A549 (cell line): Measurements from ENCODE around the gene PARD6B. TPM values are rescaled to one million over a fixed set of nuclear protein-coding genes. Genes with fewer than 3 reads are reported as not detected.

ENCODE experiments used
- ATAC-seq, 2 experiments: fragments of 200-7000 bp in 1 of 2; fragments of >200 bp in 1 of 2; cut with Nextera tagmentation in 1 of 2; cut with Tn5 transposase in 1 of 2; 3 replicates each; pipeline versions ENCODE4 v1.8.0 to v1.9.1; 2018 to 2020; ENCODE audit warnings: mild to moderate bottlenecking in 1 of 2, moderate library complexity in 1 of 2
- CTCF ChIA-PET: fragments of 300-600 bp; sonication (Branson Sonifier 250); formaldehyde crosslinking; extraction: SDS; loops from one replicate; lab custom pipeline; 2021; ENCODE audit warnings: antibody characterized with exemption, inconsistent platforms; lab: Yijun Ruan, JAX
- POLR2A ChIA-PET: fragments of 350-600 bp; formaldehyde crosslinking; extraction: SDS; loops from one replicate; lab custom pipeline; 2021; ENCODE audit warnings: antibody characterized with exemption, inconsistent platforms; lab: Yijun Ruan, JAX
- DNase-seq, 2 experiments: peaks; one replicate each; pipeline versions ENCODE4 v3.0.0 to v3.0.0-alpha.2; 2011 to 2016; ENCODE audit warnings: low read depth in 1 of 2, low spot score in 1 of 2
- FAIRE-seq: peaks from 2 replicates; lab custom pipeline; 2011; peaks lifted over from hg19 to GRCh38; lab: Jason Lieb, UNC
- H3K27ac ChIP-seq, 2 experiments: fragments of >200 bp; sonication (Bioruptor Twin); formaldehyde crosslinking; 3 replicates each; pipeline ENCODE4 v1.5.1; 2016 to 2017
- H3K4me1 ChIP-seq: fragments of >200 bp; sonication (Bioruptor Twin); formaldehyde crosslinking; 3 replicates; pipeline ENCODE4 v1.6.1; 2016
- H3K4me2 ChIP-seq: fragments of >200 bp; sonication (Bioruptor Twin); formaldehyde crosslinking; 3 replicates; pipeline ENCODE4 v1.6.1; 2016
- H3K4me3 ChIP-seq: fragments of >200 bp; sonication (Bioruptor Twin); formaldehyde crosslinking; 3 replicates; pipeline ENCODE4 v1.5.1; 2016
- H3K9me3 ChIP-seq: fragments of >200 bp; sonication (Bioruptor Twin); formaldehyde crosslinking; 3 replicates; pipeline ENCODE4 v1.6.1; 2016
- CHD2 ChIP-seq: fragments of 150-350 bp; IDR thresholded peaks from 2 replicates; pipeline ENCODE4 v1.6.1; 2014; ENCODE audit warnings: low read length; ENCODE audit not compliant: partially characterized antibody
- ESRRA ChIP-seq: fragments of 150-350 bp; IDR thresholded peaks from 2 replicates; pipeline ENCODE4 v1.6.1; 2014; ENCODE audit warnings: mild to moderate bottlenecking, low read length, borderline replicate concordance
- FOSB ChIP-seq: fragments of 250-450 bp; sonication (Bioruptor Pico); IDR thresholded peaks from 2 replicates; pipeline ENCODE4 v1.5.0; 2020; ENCODE audit warnings: mild to moderate bottlenecking, moderate library complexity
- GATA3 ChIP-seq: IDR thresholded peaks from 2 replicates; pipeline ENCODE4 v1.6.1; 2012; ENCODE audit warnings: borderline replicate concordance
- HES2 ChIP-seq: fragments of >200 bp; sonication (Bioruptor Twin); formaldehyde crosslinking; IDR thresholded peaks from 2 replicates; pipeline ENCODE4 v1.6.1; 2016
- HOXB5 ChIP-seq: fragments of 250-450 bp; sonication (Bioruptor Pico); IDR thresholded peaks from 2 replicates; pipeline ENCODE4 v1.5.0; 2020; ENCODE audit warnings: mild to moderate bottlenecking, moderate library complexity
- MAFK ChIP-seq: fragments of 450-650 bp; IDR thresholded peaks from 2 replicates; pipeline ENCODE4 v1.6.1; 2014; ENCODE audit not compliant: partially characterized antibody
- MAZ ChIP-seq: fragments of 150-350 bp; IDR thresholded peaks from 2 replicates; pipeline ENCODE4 v1.6.1; 2014; ENCODE audit warnings: antibody characterized with exemption, low read depth, low read length, borderline replicate concordance
- NFE2L2 ChIP-seq: fragments of 150-350 bp; conservative IDR thresholded peaks from 2 replicates; pipeline ENCODE4 v1.6.1; 2014; ENCODE audit warnings: low read length
- NPAS2 ChIP-seq: fragments of 250-450 bp; sonication (Bioruptor Pico); IDR thresholded peaks from 2 replicates; pipeline ENCODE4 v1.8.0; 2022; ENCODE audit warnings: mild to moderate bottlenecking, moderate library complexity, borderline replicate concordance
- NR3C1 ChIP-seq: fragments of >200 bp; sonication (Bioruptor Twin); formaldehyde crosslinking; IDR thresholded peaks from 3 replicates; pipeline ENCODE4 v1.6.1; 2017
- POLR2A ChIP-seq: IDR thresholded peaks from 2 replicates; pipeline ENCODE4 v1.6.1; 2012; ENCODE audit warnings: mild to moderate bottlenecking, low read length
- POLR2AphosphoS2 ChIP-seq: conservative IDR thresholded peaks from 2 replicates; pipeline ENCODE4 v1.6.1; 2012; ENCODE audit warnings: low read length, improper control_type of control experiment, inconsistent platforms
- RAD21 ChIP-seq, 2 experiments: fragments of >200 bp in 1 of 2; sonication (Bioruptor Twin) in 1 of 2; formaldehyde crosslinking in 1 of 2; IDR thresholded peaks in 1 of 2; conservative IDR thresholded peaks in 1 of 2; 2 replicates in 1 of 2; 3 replicates in 1 of 2; pipeline ENCODE4 v1.6.1; 2012 to 2018; ENCODE audit warnings: inconsistent platforms in 1 of 2
- RCOR1 ChIP-seq: fragments of 150-350 bp; IDR thresholded peaks from 2 replicates; pipeline ENCODE4 v1.6.1; 2014; ENCODE audit warnings: antibody characterized with exemption, low read length, low read depth
- RFX5 ChIP-seq: fragments of 450-650 bp; IDR thresholded peaks from 2 replicates; pipeline ENCODE4 v1.7.1; 2014; ENCODE audit warnings: antibody characterized with exemption, mild to moderate bottlenecking, moderate library complexity
- TFCP2L1 ChIP-seq: fragments of 250-450 bp; sonication (Bioruptor Pico); IDR thresholded peaks from 2 replicates; pipeline ENCODE4 v1.5.0; 2021; ENCODE audit warnings: mild to moderate bottlenecking
- TP53 ChIP-seq: fragments of 250-450 bp; sonication (Bioruptor Pico); IDR thresholded peaks from 2 replicates; pipeline ENCODE4 v1.5.0; 2021; ENCODE audit warnings: mild to moderate bottlenecking, moderate library complexity
- ZC3H11A ChIP-seq: fragments of 450-650 bp; IDR thresholded peaks from 2 replicates; pipeline ENCODE4 v1.6.1; 2014; ENCODE audit warnings: antibody characterized with exemption, mild to moderate bottlenecking
- ZFP36 ChIP-seq: fragments of 450-650 bp; IDR thresholded peaks from 2 replicates; pipeline ENCODE4 v1.6.1; 2014; ENCODE audit warnings: borderline replicate concordance; ENCODE audit not compliant: partially characterized antibody
- WGBS: methylation state at CpG from one replicate; pipeline ENCODE4 v1.1.6; 2017; ENCODE audit errors: missing lambda C conversion rate; 5-methylcytosine and 5-hydroxymethylcytosine counted together
- polyA plus RNA-seq, 4 experiments: library from polyadenylated mRNA; depleted of rRNA in 3 of 4; stranded (reverse); fragments of >200 nt; fragmentation: RNase III in 1 of 4; extraction: RNeasy Plus Mini Kit Qiagen cat#74134 plus additional on column Dnase treatment in 1 of 4; gene quantifications; 2 replicates in 3 of 4; 3 replicates in 1 of 4; pipeline ENCODE4 v1.2.3, GENCODE V29; 2011 to 2017
- TF ChIP-seq, protein P1 (sequence below): fragments of 450-650 bp; IDR thresholded peaks from 2 replicates; pipeline ENCODE4 v1.6.1; 2014; ENCODE audit warnings: antibody characterized with exemption
- TF ChIP-seq, protein P2 (sequence below): fragments of 250-450 bp; sonication (Bioruptor Pico); IDR thresholded peaks from 2 replicates; pipeline ENCODE4 v1.5.0; 2020; ENCODE audit warnings: low read depth, mild to moderate bottlenecking, moderate library complexity
- TF ChIP-seq, protein P3 (sequence below): fragments of 250-450 bp; sonication (Bioruptor Pico); IDR thresholded peaks from 2 replicates; pipeline ENCODE4 v1.5.0; 2021; ENCODE audit warnings: mild to moderate bottlenecking, moderate library complexity, borderline replicate concordance

The PARD6B gene
- polyA plus RNA-seq, 2 of the 4 experiments (the other 2 are of a cell fraction): 3.1 to 6.4 TPM

DNA sequence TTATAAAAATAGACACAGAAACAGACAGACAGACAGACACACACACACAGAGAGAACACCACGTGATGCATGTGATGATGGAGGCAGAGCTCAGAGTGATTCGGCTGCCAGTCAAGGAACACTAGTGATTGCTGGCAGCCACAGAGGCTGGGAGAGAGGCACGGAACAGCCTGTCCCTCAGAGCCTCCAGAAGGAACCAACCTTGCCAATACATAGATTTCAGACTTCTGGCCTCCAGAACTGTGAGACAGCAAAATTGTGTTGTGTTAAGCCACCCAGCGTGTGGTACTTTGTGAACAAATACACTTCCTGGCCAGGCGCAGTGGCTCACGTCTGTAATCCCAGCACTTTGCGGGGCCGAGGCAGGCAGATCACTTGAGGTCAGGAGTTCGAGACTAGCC, 9.5 kb upstream of the PARD6B start:
- ATAC-seq (peak in 1 of 2 experiments; percentile 10; a peak in 1 of 6 replicates), FAIRE-seq (no peak), DNase-seq (no peak)
- peaks cover 43% of the 10 kb centered on the region for H3K4me1 ChIP-seq
- H3K4me3 ChIP-seq: no peak overlapping the region
- 81% methylated on average over 9 of the region's 9 CpGs for WGBS
- TF ChIP-seq, protein P1, sequence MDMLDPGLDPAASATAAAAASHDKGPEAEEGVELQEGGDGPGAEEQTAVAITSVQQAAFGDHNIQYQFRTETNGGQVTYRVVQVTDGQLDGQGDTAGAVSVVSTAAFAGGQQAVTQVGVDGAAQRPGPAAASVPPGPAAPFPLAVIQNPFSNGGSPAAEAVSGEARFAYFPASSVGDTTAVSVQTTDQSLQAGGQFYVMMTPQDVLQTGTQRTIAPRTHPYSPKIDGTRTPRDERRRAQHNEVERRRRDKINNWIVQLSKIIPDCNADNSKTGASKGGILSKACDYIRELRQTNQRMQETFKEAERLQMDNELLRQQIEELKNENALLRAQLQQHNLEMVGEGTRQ: peak; percentile 52; the same call in 1 of the 2 replicates
- TF ChIP-seq TP53 (CRISPR knock-in tag): no peak
- TF ChIP-seq, all 56 proteins: peak for 1
- no peaks in the 10 kb centered on the region for H3K9me3 ChIP-seq
- H3K4me2 ChIP-seq: no peak overlapping the region
- POLR2A ChIA-PET: no interaction called here
- peak overlapping the region; percentile 68 to 89; a peak in 4 of 6 replicates for H3K27ac ChIP-seq
- CTCF ChIA-PET: interaction anchor here (0.7 to 1.3 kb wide), 6 partner anchors 16 to 455 kb away, joined by 3 to 6 read pairs (median 3); no protein-coding TSS in a partner anchor

GRCh38 chr20:50722424-50723155, 8.8 kb upstream of the PARD6B start:
- WGBS: 92% methylated on average over 10 of the region's 10 CpGs

GRCh38 chr20:50723672-50724071, 7.7 kb upstream of the PARD6B start:
- Histone ChIP-seq H3K4me3 (no peak overlapping the region), H3K9me3 (no peaks in the 10 kb centered on the region), H3K4me2 (no peak overlapping the region), H3K4me1 (peaks cover 51% of the 10 kb centered on the region), H3K27ac (peak overlapping the region; percentile 89 to 96; a peak in 5 of 6 replicates)
- DNase-seq: no peak
- ChIA-PET POLR2A (no interaction called here), CTCF (interaction anchor here (1.0 to 3.8 kb wide), 9 partner anchors 10 to 131 kb away, joined by 3 to 20 read pairs (median 7); no protein-coding TSS in a partner anchor)
- WGBS: 85% methylated on average over 9 of the region's 9 CpGs
- no peak for ATAC-seq
- TF ChIP-seq RAD21 (conservative IDR thresholded peaks at IDR 0.05 in 1 of 2, IDR thresholded peaks at IDR 0.05 in 1 of 2): no peak
- no peak for TF ChIP-seq MAZ
- no peak for TF ChIP-seq FOSB (CRISPR knock-in tag)
- TF ChIP-seq, protein P2, sequence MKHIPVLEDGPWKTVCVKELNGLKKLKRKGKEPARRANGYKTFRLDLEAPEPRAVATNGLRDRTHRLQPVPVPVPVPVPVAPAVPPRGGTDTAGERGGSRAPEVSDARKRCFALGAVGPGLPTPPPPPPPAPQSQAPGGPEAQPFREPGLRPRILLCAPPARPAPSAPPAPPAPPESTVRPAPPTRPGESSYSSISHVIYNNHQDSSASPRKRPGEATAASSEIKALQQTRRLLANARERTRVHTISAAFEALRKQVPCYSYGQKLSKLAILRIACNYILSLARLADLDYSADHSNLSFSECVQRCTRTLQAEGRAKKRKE (CRISPR knock-in tag): no peak
- no peak for TF ChIP-seq POLR2A
- TF ChIP-seq MAFK: no peak
- TF ChIP-seq RFX5: no peak
- TF ChIP-seq RCOR1: no peak
- no peak for TF ChIP-seq ZFP36
- TF ChIP-seq POLR2AphosphoS2: no peak
- no peak for TF ChIP-seq TP53 (CRISPR knock-in tag)
- no peak for TF ChIP-seq GATA3
- TF ChIP-seq NFE2L2: no peak
- TF ChIP-seq NPAS2 (CRISPR knock-in tag): no peak
- no peak for TF ChIP-seq ESRRA
- TF ChIP-seq ZC3H11A: no peak
- no peak for TF ChIP-seq TFCP2L1 (CRISPR knock-in tag)
- TF ChIP-seq HOXB5 (CRISPR knock-in tag): no peak
- no peak for TF ChIP-seq NR3C1
- no peak for FAIRE-seq

More at GRCh38 chr20:50722424-50723155, 8.8 kb upstream of the PARD6B start:
- Histone ChIP-seq H3K4me2 (no peak overlapping the region), H3K4me3 (no peak overlapping the region), H3K9me3 (no peaks in the 10 kb centered on the region), H3K27ac (peak overlapping the region; percentile 68 to 89; a peak in 5 of 6 replicates), H3K4me1 (peaks cover 50% of the 10 kb centered on the region)
- TF ChIP-seq, protein P3, sequence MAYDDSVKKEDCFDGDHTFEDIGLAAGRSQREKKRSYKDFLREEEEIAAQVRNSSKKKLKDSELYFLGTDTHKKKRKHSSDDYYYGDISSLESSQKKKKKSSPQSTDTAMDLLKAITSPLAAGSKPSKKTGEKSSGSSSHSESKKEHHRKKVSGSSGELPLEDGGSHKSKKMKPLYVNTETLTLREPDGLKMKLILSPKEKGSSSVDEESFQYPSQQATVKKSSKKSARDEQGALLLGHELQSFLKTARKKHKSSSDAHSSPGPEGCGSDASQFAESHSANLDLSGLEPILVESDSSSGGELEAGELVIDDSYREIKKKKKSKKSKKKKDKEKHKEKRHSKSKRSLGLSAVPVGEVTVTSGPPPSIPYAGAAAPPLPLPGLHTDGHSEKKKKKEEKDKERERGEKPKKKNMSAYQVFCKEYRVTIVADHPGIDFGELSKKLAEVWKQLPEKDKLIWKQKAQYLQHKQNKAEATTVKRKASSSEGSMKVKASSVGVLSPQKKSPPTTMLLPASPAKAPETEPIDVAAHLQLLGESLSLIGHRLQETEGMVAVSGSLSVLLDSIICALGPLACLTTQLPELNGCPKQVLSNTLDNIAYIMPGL (CRISPR knock-in tag): no peak
- TF ChIP-seq TP53 (CRISPR knock-in tag): no peak
- TF ChIP-seq CHD2: no peak
- TF ChIP-seq POLR2A: no peak
- no peak for TF ChIP-seq HES2
- no peak for TF ChIP-seq MAFK
- no peak for DNase-seq
- FAIRE-seq: no peak
- no peak for ATAC-seq
- CTCF ChIA-PET: interaction anchor here (0.8 to 1.3 kb wide), 6 partner anchors 9 to 65 kb away, joined by 3 read pairs; partner anchors contain the start of gene PARD6B
- POLR2A ChIA-PET: no interaction called here
